Measurements from ENCODE around the gene PEG3.

The PEG3 gene

GRCh38 chr19:56838909-56839651 is 1.4 kb downstream of the PEG3 start:
- DNase-seq (ENCODE audit: low spot score), result no peak

GRCh38 chr19:56838024-56838908 is 2.3 kb downstream of the PEG3 start:
- DNase-seq (ENCODE audit: low spot score), result no peak

GRCh38 chr19:56837492-56838023 is 3.0 kb downstream of the PEG3 start:
- no peak for DNase-seq (ENCODE audit: low spot score)

DNA sequence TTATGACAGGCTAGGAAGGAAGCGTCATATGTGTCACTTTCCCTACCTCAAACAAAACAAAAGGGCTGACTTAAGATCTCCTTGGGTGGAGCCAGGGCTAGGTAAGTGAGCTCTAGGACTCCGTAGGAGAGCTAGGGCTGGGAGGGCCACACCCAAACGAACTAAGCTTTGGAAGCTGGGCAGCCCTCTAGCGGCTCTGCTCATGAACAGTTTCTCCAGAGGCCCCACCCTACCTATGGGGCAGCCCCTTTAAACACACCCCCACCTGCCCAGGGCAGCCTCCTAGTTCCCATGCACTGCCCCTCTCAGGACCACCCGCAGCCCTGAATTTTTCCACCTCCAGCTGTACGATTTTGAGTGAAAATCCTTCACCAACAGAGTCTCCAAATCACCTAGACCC is 3.5 kb downstream of the PEG3 start:
- no peak for DNase-seq (ENCODE audit: low spot score)

- no peak for DNase-seq (ENCODE audit: low spot score)
Observed at GRCh38 chr19:56836059-56836458, 4.5 kb downstream of the PEG3 start.

- no peak for DNase-seq (ENCODE audit: low spot score)
Observed at GRCh38 chr19:56835401-56835800, 5.1 kb downstream of the PEG3 start.

DNA sequence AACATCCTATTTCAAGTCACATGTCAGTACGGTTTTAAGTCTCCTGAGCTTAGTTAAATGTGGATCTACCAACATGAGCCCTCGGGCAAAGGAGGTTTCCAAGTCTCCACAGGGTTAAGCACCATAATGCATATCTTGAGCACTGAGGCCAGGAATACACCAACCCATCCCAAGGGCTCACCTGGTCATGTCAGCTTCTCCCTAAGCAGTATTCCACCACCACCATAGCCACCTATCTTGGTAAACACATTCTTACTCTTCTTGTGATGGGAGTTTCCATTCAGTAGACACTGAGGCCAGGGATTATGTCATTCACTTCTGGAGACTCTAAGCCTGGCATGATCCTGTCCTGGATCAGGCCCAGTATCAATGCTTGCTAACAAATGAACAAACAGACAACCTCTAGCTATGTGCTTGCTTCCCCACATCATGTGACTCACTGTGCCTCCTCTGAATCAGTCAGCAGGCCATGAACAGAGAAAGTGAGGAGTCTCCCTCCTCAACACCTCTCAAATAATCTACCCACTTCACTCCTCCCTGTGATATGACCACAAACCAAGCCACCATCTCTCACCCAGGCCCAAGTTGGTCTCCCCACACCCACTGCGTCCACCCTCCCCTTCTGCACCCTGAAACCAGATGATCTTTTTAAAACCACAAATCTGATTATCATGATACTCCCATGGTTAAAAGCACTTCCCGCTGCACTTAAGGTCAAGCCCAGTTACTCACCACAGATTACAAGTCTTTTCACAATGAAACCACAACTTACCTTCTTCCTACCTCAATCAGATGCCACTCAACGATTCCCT is 5.8 kb downstream of the PEG3 start:
- DNase-seq (ENCODE audit: low spot score), result no peak

DNA sequence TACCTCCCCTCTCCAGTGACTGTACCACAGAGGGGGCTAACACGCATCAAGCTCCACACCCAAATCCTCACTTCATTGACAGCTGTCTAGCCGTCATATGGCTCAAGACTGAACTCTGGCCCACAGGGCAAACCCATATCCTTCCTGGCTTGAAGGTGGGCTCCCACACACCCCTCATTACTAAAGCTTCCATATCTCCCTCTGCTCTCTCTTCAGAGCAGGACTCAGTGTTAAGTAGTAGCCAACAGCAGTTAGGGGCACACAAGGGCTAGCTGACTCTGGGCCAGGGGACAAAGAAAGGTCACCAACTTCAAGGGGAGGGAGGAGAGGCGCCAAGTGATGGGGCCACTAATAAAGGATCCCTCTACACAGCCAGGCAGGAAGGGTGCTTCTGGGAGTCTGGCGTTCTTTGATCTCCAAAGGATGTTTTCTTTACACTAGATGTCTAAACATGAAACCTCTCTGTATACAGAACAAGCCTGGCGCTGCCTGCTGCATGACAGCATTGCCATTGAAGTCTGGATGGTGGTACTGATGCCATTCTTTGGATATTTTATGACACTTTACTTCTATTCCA is 8.1 kb downstream of the PEG3 start:
- DNase-seq (ENCODE audit: low spot score), result no peak

GRCh38 chr19:56831255-56831654 is 9.3 kb downstream of the PEG3 start:
- DNase-seq (ENCODE audit: low spot score), result no peak

- no peak for DNase-seq (ENCODE audit: low spot score)
Observed at GRCh38 chr19:56829596-56829995, 10.9 kb downstream of the PEG3 start.

DNA sequence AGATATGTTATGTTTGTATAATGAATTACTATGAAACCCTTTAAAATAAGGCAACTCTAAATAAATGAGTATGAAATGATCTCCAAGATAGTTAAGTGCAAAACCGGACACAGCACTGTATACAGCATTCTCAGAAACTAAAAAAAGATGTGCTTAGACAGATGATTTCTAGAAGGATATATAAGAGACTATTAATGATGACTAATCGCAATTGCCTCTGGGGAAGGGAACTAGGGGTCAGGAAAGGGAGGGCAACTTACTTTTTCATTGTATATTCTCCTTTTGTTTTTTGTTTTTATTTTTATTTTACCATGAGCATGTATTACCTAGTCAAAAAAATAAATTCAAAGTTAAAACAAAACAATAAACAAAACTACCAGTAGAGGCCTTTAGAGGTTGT is 12.8 kb downstream of the PEG3 start:
- DNase-seq (ENCODE audit: low spot score), result no peak

- no peak for DNase-seq (ENCODE audit: low spot score)
Observed at GRCh38 chr19:56823956-56824355, 16.6 kb downstream of the PEG3 start.

DNA sequence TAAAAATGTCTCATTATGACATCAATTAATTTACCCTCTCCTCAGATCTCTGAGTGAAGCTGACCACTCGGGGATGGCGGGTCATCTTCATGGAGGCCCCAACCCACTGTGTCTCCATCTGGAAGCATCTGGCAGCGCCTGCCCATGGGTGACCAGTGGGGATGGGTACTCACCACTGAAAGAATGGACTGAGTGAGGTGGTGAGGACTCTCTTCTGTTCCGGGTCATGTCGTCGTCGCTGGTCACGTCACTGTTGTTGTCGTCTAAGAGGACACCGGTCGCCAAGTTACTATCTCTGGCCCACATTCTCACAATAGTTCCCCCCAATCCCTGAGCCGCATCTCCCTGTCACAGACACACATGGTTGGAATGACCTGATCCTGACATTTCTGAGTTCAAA is 17.1 kb downstream of the PEG3 start:
- DNase-seq (ENCODE audit: low spot score), result no peak

GRCh38 chr19:56822755-56823154 is 17.8 kb downstream of the PEG3 start:
- DNase-seq (ENCODE audit: low spot score), result no peak

- no peak for DNase-seq (ENCODE audit: low spot score)
Observed at GRCh38 chr19:56821675-56822074, 18.9 kb downstream of the PEG3 start.

- no peak for DNase-seq (ENCODE audit: low spot score)
Observed at GRCh38 chr19:56821209-56821608, 19.3 kb downstream of the PEG3 start.

DNA sequence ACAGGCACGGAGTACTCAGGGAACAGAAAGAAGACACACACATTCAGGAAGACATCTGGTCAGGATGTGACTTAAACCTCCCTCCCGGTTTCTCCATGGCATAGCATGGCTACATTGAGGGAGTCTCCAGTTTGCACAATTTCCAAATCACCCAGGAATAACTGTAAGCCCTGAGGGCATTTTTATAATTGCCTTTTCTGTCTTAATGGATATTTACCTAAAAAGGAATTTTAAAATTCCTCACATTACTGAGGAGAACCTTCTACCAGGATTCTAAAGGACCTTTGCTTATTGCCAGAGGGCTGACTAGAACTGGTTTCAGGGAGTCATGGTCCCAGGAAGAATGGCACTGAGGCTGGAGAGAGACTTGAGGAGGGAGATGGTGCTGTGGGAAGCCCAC is 21.4 kb downstream of the PEG3 start:
- no peak for DNase-seq (ENCODE audit: low spot score)

- no peak for DNase-seq (ENCODE audit: low spot score)
Observed at GRCh38 chr19:56814656-56815055, 25.9 kb downstream of the PEG3 start.

DNA sequence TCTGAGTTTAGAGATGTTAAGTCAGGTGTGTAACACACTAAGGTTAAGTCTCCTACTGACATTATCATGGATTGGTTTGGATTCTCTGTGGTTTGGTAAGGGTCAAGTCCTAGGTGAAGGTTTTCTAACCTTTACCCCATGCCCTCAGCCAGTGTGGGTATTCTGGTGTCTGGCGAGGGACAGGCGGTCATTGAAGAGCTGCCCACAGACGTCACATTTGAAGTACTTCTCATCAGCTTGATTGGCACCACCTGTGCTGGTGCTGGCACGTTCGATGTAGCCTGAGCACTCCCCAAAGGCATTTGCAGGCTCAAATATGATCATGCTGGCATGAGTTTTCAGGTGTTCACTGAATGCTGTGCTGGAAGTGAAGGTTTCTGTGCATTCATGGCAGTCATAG is 27.0 kb downstream of the PEG3 start:
- no peak for DNase-seq (ENCODE audit: low spot score)

DNA sequence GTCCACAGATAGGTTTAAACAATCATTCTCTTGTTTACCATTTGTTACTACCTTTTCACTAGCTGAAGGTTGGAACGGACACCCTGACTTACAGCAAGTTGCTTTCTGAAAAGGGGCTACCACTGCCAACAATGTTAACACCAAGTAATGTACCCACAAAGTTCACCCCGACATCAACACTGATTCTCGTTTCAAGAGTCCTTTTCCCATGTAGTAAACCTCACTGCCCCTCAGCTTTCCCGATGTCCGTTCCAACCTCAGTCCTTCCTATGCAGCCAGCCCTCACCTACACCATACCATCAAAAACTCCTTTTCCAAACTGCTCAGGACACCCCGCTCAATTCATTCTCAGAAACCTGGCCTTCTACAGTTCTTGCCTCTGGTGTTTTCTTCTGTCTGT is 29.0 kb downstream of the PEG3 start:
- DNase-seq (ENCODE audit: low spot score), result no peak

DNA sequence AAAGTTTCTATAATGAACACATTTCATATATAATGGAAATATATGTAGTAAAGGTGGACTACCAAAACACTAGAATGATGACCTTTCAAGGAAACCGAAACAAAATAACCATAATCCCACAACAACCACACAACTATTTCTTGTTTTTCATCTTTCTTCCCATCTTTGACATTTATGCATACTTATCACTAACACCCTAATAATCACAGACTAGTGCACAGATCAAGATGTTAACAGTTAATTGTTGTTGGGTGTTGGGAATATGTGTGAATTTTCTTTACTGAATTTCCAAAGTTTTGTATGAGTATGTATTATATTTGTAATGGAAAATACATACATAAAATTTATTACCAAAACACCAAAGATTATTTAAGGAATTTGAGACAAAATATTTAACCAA is 30.3 kb downstream of the PEG3 start:
- no peak for DNase-seq (ENCODE audit: low spot score)

Measured in HuH-7.5 (cell line).